EL (cell line): Measurements from ENCODE around the gene ICA1.

Experiments used
- DNase-seq: peaks from one replicate; pipeline ENCODE4 v3.0.0-alpha.2; 2016

Gene ICA1

DNA sequence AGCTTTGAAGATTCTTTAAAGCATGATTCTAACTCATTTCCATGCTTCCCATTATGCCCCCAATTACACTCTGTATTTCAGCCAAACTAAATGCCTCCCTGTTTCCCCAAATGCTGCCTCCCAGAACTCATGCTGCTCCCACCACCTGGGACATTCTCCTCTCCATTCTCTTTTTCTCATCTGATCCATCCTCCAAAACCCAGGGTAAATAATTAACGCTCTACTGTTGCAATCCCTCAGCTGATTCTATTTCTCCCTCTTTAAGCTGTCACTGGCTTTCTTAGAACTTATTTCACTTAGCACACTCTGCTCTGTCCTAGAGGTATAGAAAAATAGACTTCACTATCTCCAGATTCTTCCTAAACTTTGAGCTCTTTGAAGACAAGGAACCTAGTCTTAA, 104.7 kb downstream of the ICA1 start:
- DNase-seq: no peak

DNA sequence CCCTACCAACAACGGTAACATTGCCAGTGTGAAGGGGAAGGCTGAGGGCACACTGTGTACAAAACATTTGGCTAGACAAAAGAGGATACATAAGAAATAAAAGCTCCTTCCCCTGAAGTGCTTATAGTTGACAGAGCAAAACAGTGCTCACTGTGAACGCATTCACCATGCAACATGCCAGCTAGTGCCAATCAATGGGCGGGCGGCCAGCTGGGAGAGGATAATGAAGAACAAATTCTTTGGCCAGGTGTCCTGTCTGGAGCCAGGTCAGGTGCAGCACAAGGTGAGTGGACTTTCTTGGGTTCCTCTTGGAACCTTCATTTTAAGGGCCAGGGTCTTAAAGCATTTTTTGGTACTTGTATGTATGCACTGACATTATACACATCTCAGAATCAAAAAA, 106.1 kb downstream of the ICA1 start:
- no peak for DNase-seq

DNA sequence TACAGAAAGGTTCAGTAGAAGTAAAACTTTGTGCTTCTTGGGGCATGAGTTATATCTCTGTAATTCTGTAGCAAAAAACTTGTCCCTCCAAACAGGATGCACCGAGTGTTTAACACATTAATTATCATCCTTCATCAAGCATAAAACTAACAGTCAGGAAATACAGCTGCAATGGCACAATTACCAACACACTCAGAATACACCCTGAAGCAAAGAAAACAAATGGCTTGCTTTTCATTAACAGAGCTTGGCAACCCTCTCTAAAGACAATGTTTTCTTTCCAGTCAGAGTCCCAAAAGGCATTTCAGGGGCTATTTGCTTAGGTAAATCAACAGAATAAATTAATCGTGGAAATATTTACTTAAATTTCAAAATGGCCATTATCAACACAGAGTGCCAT, 107.7 kb downstream of the ICA1 start:
- DNase-seq: no peak

DNA sequence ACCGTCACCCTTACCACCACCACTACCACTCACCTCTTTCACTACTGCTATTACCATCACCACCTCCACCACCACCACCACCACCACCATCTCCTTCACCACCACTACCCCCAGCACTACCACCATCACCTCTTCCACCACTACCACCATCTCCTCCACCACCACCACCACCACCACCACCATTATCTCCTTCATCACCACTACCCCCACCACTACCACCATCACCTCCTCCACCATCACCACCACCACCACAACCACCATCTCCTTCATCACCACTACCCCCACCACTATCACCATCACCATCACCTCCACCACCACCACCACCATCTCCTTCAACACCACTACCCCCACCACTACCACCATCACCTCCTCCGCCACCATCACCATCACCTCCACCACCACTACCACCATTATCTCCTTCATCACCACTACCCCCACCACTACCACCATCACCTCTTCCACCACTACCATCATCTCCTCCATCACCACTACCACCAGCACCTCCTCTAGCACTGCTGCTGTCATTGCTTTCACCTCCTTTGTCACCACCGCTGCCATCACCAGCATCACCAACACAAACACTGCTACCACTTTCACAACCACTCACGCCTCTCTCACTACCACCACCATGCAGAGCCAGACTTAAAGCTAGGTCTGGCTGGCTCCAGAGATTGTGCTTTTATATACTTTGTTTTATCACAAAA, 109.3 kb downstream of the ICA1 start:
- no peak for DNase-seq

- DNase-seq: no peak
Measured at GRCh38 chr7:8151161-8151725, 110.7 kb downstream of the ICA1 start.

- peak; percentile 9 for DNase-seq
Measured at GRCh38 chr7:8149222-8149621, 112.7 kb downstream of the ICA1 start.

- DNase-seq: no peak
Measured at GRCh38 chr7:8147760-8148463, 114.1 kb downstream of the ICA1 start.

- no peak for DNase-seq
Measured at GRCh38 chr7:8146788-8147413, 115.1 kb downstream of the ICA1 start.

DNA sequence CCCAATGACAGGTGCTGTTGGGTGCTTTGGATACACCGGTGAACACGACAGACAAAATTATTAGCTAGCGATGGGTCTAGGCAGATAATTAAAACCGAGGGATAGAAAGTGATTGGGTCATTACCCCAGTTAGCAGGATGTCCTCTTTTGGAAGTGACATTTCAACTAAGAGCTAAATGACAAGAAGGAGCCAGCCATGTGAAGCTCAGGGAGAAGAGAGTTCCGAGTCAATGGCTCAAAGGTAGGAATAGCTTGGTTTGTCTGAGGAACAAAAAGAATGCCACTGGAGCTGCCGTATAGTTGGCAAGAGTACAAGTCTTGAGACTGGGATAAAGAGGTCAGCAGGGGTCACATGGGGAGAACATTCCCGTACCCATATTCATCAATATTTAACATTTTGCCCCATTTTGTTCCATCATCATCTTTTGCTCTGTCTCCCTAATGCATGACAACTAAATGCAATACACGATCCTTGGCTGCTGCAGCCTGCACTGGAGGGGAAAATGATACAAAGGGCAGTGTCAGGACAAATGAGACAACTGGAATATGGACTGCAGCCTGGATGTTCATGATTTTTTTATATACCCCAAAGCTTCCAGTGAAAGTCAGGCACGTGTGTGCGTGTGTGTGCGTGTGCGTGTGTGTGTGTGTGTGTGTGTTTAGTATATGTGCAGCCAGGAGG, 115.7 kb downstream of the ICA1 start:
- no peak for DNase-seq

DNA sequence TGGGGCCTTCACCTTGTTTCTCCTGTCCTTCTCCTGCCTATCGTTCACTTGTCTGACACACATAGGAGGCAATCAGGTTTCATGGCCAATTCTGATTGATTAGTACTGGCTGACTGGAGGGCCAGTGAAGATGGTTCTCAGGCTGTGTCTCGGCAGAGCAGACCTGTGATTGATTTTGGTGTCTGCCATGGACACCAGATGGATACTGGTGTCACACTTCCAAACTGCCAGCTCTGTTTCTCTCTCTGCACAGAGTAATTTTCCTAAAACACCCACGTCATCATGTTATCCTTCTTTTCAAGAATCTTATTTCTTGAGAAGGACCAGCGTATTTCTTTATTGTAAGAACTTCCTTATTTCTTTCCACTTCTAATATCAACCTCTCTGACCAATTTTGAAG, 117.1 kb downstream of the ICA1 start:
- DNase-seq: no peak

DNA sequence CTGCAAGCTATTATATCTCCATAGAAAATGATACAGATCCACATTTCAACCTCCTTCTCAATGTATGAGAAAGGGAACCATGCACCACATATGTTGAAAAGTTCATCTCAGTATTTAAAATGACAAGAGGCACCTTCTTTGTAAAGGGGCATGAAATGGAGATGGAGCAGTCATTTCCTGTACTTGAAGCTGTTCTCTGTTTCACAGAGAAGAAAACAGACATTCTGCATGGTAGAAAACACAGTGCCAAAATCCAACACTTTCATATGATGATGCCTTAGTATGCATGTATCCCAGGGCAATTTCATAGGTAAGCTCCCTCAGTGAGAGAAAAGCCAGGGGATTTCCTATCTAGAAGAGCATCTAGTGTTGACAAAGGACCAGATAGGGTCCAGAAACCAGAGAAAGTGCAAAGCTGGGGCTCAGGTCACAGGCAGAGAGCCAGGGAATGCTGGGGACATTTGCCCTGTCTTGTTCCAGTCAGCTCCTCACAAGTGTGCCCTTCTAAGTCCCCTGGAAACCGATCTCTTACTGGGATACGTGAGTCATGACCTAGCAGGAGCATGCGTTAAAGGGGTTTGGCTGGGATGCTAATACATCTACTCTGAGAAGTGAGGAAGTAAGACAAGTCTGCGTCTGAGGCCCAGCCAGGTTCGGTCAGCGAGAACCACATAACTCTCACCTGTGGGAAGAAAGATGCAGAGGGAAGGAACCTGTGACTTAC, 118.7 kb downstream of the ICA1 start:
- DNase-seq: no peak

- no peak for DNase-seq
Measured at GRCh38 chr7:8142477-8142876, 119.5 kb downstream of the ICA1 start.

GRCh38 chr7:8141070-8141469, 120.9 kb downstream of the ICA1 start:
- DNase-seq: no peak

DNA sequence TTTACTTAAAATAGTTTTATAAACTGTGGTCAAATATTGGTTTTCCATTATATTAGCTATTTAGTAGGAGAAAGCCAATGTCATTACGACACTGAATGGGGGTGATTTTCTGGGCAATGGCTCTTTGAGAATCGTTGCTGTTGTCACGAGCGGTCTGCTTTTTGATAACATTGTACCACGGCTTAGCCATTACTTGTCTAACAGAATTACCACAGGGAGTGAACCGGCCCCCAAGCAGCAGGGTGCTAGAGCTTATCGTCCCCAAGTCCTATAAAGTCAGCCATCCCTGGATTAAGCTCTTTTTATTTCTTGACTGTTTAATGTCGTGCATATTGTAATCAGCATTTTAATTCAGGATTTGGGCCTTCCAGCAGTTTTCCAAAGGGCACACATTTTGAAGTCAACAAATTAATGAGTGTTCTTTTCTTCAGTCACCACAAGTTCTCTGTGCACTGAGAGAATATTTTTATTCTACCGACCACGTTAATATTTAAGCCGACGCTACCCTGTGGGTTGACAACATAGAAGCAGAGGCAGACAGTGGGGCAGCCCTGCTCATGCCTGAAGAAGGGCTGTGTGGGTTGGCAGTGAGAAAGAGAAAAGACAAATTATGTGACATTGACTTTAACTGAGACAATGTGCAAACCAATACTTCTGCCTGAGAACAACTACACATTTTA, 125.8 kb downstream of the ICA1 start:
- DNase-seq: no peak

- no peak for DNase-seq
Measured at GRCh38 chr7:8135417-8135816, 126.5 kb downstream of the ICA1 start.

DNA sequence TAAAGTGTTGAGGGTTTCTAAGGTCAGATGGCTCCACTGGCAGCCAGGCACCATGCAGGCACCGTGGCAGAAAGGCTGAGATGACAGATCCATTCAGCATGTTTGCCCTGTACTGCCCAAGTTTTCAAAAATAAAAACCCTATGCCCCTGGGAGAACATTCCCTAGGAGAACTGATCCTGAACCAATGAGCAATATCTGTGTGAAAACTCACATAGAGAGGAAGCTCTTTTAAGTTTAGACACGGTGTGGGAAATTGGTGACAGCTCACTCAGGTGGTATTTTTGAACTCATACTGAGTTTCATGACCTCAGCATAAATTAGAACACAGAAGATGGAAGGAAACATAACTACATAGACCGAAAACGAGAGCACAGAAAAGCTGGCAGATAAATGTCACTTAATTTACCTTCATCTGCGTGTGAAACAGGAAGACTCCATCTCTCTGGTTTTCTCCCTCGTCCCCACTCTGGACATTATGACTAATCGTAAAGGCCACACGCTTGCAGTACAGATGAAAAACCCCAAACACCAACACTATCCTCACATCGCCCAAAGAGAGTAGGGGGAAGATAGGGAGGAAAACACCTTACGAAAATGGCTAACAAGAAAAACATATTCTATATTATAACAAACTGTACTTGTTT, 127.8 kb downstream of the ICA1 start:
- no peak for DNase-seq

DNA sequence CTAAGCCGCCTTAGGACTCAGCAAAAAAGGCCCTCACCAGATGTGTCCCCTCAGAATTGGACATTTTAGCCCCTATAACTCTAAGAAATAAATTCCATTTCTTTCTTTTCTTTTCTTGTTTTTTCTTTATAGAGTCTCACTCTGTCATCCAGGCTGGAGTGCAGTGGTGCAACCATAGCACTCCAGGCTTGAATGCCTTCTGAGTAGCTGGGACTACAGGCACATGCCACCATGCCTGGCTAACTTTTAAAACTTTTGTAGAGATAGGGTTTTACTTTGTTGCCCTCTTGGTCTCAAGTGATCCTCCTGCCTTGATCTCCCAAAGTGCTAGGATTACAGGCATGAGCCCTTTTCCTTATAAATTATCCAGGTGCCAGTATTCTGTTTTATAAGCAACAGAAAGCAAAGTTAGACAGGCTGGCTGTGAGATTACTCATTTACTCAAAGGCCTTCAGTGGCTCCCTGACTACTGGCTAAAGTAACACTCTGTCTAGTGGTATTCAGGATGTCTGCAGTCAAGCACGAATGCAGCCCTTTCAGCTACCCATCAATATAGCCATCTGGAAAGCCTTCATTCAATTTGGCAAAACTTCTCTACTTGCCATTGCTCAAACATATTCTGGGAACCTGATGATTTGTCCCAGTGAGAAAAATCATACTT, 128.6 kb downstream of the ICA1 start:
- no peak for DNase-seq

- DNase-seq: no peak
Measured at GRCh38 chr7:8131694-8132605, 130.0 kb downstream of the ICA1 start.

DNA sequence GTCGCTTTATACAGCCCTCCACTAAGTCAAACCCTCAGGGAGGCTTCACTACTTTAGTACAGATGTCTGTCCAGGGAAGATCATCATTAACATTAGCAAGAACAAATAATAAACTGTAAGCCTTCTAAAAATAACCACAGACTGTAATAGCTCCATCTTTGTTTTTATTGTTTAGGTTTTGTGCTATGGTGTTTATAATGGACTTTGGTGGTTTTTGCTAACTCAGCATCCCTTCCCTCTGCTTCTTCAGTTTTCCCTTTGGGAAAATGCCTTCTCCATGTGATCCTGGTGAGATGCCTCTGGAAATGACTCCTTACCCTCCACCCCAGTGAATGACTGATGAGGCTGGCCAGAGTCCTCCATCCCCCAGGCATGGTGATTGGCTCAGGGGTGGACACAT, 131.3 kb downstream of the ICA1 start:
- DNase-seq: no peak

DNA sequence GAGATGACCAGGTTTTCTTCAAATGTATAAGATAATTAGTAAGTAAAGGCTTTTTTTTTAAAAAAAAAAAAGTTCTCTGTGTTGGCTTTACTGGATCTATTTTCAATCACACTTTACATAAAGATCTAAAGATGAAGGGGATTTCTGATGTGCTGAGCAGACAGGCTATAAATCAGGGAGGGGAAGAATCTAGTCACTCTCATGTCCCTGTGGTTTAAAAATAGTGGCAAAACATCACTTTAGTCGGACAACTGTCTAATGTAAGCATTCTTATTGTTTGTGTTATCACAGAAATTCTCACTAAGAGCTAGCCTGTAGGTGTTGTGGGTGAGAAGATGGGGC, 132.7 kb downstream of the ICA1 start:
- no peak for DNase-seq
